GM12874 (cell line): ENCODE data around the gene ST3GAL6.

Experiments
- CTCF ChIP-seq: IDR thresholded peaks from 2 replicates; pipeline ENCODE4 v1.5.1; 2011; ENCODE audit warnings: low read depth, mild to moderate bottlenecking, control low read depth, low read length, moderate library complexity; ENCODE audit not compliant: insufficient read depth

The ST3GAL6 gene

DNA sequence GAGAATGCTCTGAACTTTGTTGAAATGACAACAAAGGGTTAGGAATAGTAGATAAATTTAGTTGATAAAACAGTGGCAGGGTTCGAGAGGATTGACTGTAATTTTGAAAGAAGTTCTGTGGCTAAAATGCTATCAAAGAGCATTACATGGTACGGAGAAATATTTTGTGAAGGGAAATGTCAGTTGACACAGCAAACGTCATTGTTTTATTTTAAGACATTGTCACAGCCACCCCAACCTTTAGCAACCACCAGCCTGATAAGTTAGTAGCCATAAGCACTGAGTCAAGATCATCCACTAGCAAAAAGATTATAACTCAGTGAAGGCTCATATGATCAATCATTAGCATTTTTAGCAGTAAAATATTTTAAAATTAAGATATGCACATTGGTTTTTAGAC, 8.7 kb upstream of the ST3GAL6 start:
- TF ChIP-seq CTCF = no peak

DNA sequence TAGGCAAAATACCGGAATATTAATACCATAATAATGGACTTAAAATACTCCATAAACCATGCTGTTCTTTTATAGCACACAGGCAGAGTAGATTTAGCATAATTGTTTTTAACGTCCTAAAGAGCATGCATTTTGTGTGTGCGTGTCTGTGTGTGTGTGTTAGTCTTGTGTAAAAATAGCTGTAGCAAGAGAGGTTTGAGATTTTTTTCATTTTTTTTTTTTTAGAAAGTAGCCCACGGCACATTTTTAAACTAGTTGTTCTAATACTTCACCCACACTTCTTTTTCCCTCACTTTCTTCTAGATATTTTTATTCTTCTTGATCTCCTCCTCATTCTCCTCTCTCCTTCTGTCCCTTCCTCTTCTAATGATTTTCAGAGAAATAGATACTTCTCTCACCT, 7.5 kb upstream of the ST3GAL6 start:
- no peak for TF ChIP-seq CTCF

DNA sequence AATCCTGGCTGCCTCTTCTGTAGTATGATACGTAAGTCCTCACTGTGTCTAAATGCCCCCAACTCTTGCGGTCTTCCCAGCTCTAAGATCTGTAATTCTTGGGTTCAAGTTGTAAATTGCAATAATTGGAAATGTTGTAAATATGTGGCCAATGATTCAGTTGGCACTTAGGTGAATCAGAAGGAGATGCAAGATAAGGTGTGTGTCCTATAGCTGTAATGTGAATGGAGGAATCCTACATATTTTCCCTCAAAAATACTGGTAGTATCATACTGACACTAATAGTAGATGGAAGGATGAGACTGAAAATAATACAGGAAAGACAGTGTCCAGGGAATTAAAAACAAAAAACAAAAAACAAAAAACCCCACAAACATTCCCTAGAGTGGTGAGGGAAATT, 3.5 kb upstream of the ST3GAL6 start:
- TF ChIP-seq CTCF = no peak

DNA sequence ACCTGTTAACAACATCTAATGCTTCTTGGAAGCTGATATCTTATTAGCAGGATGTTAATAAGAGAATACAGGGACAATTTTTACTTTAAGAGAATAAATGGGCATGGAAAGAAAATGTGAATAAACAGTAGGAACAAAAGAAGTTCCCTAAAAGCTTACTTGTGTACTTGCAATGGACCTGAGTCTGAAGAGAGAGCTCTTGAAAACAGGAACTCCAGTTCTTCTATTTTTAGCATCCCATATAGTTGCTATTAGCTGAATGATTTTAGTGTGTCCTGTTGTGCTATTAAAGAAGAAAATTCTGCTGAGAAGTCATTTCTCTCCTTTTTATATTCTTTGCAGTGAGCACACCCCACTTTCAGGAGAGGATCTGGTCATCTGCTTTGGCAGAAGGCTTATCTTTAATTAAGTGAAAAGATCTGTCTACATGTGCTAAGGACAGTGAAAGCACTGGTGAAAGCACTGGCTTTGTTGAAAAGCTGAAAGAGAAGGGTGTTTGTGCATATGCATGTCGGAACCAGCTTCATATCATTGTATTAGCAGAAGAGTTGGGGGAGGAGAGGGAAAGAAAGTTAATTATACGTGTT, 1.4 kb upstream of the ST3GAL6 start:
- no peak for TF ChIP-seq CTCF

DNA sequence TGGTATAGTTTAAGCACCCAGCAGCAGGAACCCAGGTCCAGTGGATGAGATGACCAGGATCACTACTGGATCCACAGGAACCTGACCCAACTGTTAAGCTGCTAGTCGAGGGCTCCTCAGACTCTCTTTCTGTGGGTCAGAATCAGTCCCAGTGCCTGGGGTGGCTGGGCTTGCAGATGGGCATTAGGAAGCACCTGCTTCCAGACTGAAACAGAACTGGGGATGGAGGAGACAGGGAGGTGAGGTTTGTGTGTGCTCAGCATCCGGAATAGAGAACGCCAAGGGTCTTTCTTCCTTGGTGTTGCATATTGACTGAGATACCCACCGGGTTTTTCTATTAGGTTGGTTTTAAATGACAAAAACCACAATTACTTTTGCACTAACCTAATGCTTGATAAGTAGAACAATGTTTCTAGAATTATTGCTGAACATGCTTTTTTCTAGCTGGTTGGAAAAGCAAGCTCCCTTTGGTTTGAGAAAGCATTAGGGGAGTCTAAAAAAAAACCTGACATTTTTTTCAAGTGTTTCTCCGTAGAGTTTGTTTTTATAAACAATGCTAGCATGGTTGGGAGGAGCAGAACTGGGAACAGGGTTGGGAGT, 779 bp downstream of the ST3GAL6 start:
- TF ChIP-seq CTCF = no peak

- TF ChIP-seq CTCF = no peak
Measured at GRCh38 chr3:98764472-98764884, 1.3 kb downstream of the ST3GAL6 start.

DNA sequence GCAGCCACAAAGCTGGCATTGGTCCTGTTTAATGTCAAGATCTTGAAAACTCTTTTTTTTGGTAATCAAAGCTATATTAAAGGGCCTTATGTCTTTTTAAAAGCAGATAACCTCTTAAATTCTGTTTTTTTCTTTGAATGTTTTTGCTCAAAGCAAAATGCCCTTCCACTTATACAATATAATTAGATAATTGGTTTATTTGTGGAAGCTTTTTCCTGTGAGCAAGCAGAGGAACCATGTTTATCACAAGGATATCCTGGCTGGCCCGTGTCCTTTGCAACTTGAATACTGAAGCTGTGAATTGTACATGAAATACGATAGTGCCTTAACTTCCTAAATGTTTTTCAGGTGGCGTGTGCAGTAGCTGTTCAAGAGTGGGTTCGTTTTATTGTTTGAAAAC, 2.6 kb downstream of the ST3GAL6 start:
- no peak for TF ChIP-seq CTCF
